HEK293T (cell line): ENCODE measurements around the gene FAM20C.

Experiments
- BHLHE40 ChIP-seq: fragments of 450-650 bp; IDR thresholded peaks from 2 replicates; pipeline ENCODE4 v1.6.1; 2016; ENCODE audit warnings: mild to moderate bottlenecking, moderate library complexity, borderline replicate concordance
- FOXA1 ChIP-seq: fragments of 450-650 bp; IDR thresholded peaks from 2 replicates; pipeline ENCODE4 v1.6.1; 2016; ENCODE audit warnings: mild to moderate bottlenecking
- FOXM1 ChIP-seq: fragments of 450-650 bp; IDR thresholded peaks from 2 replicates; pipeline ENCODE4 v1.6.1; 2017; ENCODE audit warnings: mild to moderate bottlenecking, borderline replicate concordance
- HDGF ChIP-seq: fragments of 450-650 bp; IDR thresholded peaks from 2 replicates; pipeline ENCODE4 v1.6.1; 2017; ENCODE audit warnings: antibody characterized with exemption, borderline replicate concordance
- LEF1 ChIP-seq: fragments of 450-650 bp; IDR thresholded peaks from 2 replicates; pipeline ENCODE4 v1.6.1; 2017; ENCODE audit warnings: mild to moderate bottlenecking, borderline replicate concordance
- NFRKB ChIP-seq: fragments of 450-650 bp; IDR thresholded peaks from 2 replicates; pipeline ENCODE4 v1.6.1; 2016; ENCODE audit warnings: mild to moderate bottlenecking, moderate library complexity
- PKNOX1 ChIP-seq: fragments of 450-650 bp; IDR thresholded peaks from 2 replicates; pipeline ENCODE4 v1.6.1; 2016
- SP1 ChIP-seq: fragments of 450-650 bp; IDR thresholded peaks from 2 replicates; pipeline ENCODE4 v1.6.1; 2017
- SUZ12 ChIP-seq: fragments of 450-650 bp; IDR thresholded peaks from 2 replicates; pipeline ENCODE4 v1.6.1; 2016; ENCODE audit warnings: mild to moderate bottlenecking
- TARDBP ChIP-seq: fragments of 450-650 bp; IDR thresholded peaks from 2 replicates; pipeline ENCODE4 v1.6.1; 2016
- ZNF384 ChIP-seq: fragments of 450-650 bp; IDR thresholded peaks from 2 replicates; pipeline ENCODE4 v1.6.1; 2016

DNA sequence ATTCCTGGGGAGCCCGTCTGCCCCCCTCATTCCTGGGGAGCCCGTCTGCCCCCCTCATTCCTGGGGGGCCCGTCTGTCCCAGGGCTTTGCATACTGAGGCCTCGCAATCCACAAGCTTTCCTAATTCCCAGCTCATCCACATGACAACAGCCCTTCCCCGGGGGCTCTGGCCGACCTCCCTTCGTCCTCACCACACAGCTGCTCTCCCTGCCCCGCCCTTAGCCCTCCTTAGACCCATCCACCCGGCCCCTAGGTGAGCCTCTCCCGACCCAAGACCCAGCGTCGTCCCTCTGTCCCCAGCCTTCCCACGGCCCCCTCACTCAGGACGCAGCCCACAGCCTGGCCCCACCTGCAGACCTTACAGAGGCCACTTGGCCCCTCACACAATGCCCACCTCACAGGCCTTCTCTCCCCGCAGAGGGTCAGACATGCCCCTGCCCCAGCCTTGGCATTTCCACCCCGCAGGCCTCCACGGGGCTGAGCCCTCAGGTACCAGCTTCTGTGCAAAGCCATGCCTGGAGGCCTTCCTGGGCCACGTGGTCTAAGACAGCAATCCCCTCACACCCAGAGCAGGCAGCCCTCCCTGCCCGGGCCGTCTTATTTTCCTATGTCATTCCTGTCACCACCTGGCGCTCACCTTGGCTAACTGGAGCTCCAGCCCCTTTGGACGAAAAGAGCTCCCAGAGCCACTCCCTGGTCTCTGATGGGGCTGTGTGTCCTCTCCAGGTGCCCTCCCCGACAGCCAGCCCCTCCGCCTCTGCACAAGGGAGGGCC lies 3.5 kb upstream of the FAM20C start:
- no peak for TF ChIP-seq SUZ12
- no peak for TF ChIP-seq FOXA1
- no peak for TF ChIP-seq LEF1
- no peak for TF ChIP-seq SP1
- no peak for TF ChIP-seq FOXM1
- TF ChIP-seq TARDBP = no peak
- no peak for TF ChIP-seq BHLHE40
- TF ChIP-seq NFRKB = no peak
- no peak for TF ChIP-seq HDGF
- TF ChIP-seq PKNOX1 = no peak
- TF ChIP-seq ZNF384 = no peak
